Measurements from ENCODE around the gene HYI. TPM values are rescaled to one million over a fixed set of nuclear protein-coding genes. Genes with fewer than 3 reads are reported as not detected.
A peak's percentile ranks its signal among the peaks of the same experiment; 100 is the strongest.

The HYI gene
- total and polyA plus RNA-seq, 2 of the 8 experiments (the other 6 are each of a cell fraction or from before 2014, with no cell fraction given), result 14.4 to 17.7 TPM

DNA sequence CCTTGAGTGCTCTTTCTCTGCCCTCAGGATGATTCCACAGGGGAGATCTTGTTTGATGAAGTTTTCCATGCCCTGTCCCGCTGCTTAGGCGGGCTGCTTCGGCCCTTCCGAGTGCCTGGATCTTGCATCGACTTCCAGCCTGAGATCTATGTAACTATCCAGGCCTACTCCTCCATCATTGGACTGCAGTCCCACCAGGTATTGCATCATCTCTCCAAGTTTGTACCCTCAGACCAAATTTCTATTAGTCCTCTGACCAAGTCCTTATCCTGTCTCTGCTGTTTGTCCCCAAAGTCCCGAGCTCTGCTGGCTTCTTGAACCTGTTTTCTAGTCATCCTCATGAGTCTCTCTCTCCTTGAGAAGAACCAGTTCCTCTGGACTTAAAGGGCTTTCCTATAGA lies 49.4 kb downstream of the HYI start:
- no peaks in the 10 kb centered on the region for H3K27me3 ChIP-seq (replicated peaks in 1 of 4; ENCODE audit: control insufficient read depth in 3 of 4, extremely low read depth in 1 of 4, insufficient read depth in 3 of 4, low read length in 3 of 4)
- no peak overlapping the region for H4K8ac ChIP-seq (ENCODE audit: extremely low read depth, insufficient read depth, low read length)
- POLR2A ChIA-PET (ENCODE audit: partially characterized antibody), result interaction anchor here (1.8 kb wide), 1 partner anchor 11 kb away, joined by 6 read pairs; no protein-coding TSS in a partner anchor
- H3K56ac ChIP-seq (replicated peaks; ENCODE audit: insufficient read length, low read depth, low read length), result no peak overlapping the region
- H3K4ac ChIP-seq (replicated peaks; ENCODE audit: insufficient read length, low read depth, low read length), result no peak overlapping the region
- no peak overlapping the region for H3K23ac ChIP-seq (ENCODE audit: insufficient read length)
- H3K18ac ChIP-seq (ENCODE audit: extremely low read depth, low read length), result no peak overlapping the region
- no peaks in the 10 kb centered on the region for H3K23me2 ChIP-seq (ENCODE audit: low read depth, low read length)
- H4K91ac ChIP-seq (replicated peaks; ENCODE audit: insufficient read length, low read length), result no peak overlapping the region
- no peak overlapping the region for H3K9ac ChIP-seq (replicated peaks in 1 of 4; ENCODE audit: extremely low read depth in 1 of 4, low read depth in 3 of 4, low read length in 3 of 4)
- no peak overlapping the region for H3K27ac ChIP-seq (ENCODE audit: low read depth, low read length)
- no peak overlapping the region for H4K5ac ChIP-seq (ENCODE audit: insufficient read length, low read depth, low read length)
- no peak overlapping the region for H3K4me2 ChIP-seq (ENCODE audit: insufficient read depth in 1 of 2, low read depth in 2 of 2, low read length in 2 of 2)
- peaks cover 0 to 19% (median 4%) of the 10 kb centered on the region in 4 experiments; a peak in 4 of 8 replicates for H3K36me3 ChIP-seq (ENCODE audit: control insufficient read depth in 2 of 4, insufficient read depth in 4 of 4, low read length in 3 of 4)
- CTCF ChIA-PET (ENCODE audit: partially characterized antibody), result interaction anchor here (1.3 to 3.0 kb wide), 2 partner anchors 10 to 26 kb away, joined by 3 to 9 read pairs; no protein-coding TSS in a partner anchor
- no peak overlapping the region for H2AFZ ChIP-seq (ENCODE audit: low read length)
- TF ChIP-seq RAD21 (IDR thresholded peaks at IDR 0.05 in 1 of 2, conservative IDR thresholded peaks at IDR 0.05 in 1 of 2; ENCODE audit: low read depth in 2 of 2, low read length in 2 of 2) (no peak), CEBPB (IDR thresholded peaks at IDR 0.05; ENCODE audit: low read depth, low read length) (0 out of 2 replicates have a peak, but pooled peaks have one; percentile 4)
- H2BK12ac ChIP-seq (ENCODE audit: low read depth, low read length), result no peak overlapping the region
- DNase-seq (ENCODE audit: low read depth in 1 of 2, low spot score in 2 of 2), result no peak
- no peak overlapping the region for H2AK5ac ChIP-seq (ENCODE audit: low read depth, low read length)
- H3K14ac ChIP-seq (ENCODE audit: insufficient read length), result no peak overlapping the region
- no peak overlapping the region for H2BK15ac ChIP-seq (ENCODE audit: low read length)
- H3K4me1 ChIP-seq (replicated peaks in 1 of 4; ENCODE audit: control insufficient read depth in 3 of 4, insufficient read depth in 4 of 4, low read length in 3 of 4), result no peaks in the 10 kb centered on the region
- H3K9me3 ChIP-seq (ENCODE audit: insufficient read depth in 2 of 2, low read depth in 1 of 2, low read length in 1 of 2), result no peaks in the 10 kb centered on the region
- 88% methylated on average over 6 of the region's 6 CpGs; no CpG with 5 or more reads in 1 of the 2 experiments for WGBS, 2 experiments (ENCODE audit: extremely low coverage in 1 of 2, insufficient coverage in 1 of 2, insufficient read length in 1 of 2, insufficient replicate concordance in 2 of 2, low coverage in 1 of 2, low lambda C conversion rate in 2 of 2, missing lambda C conversion rate in 1 of 2)
- no peaks in the 10 kb centered on the region for H4K20me1 ChIP-seq (replicated peaks in 1 of 2; ENCODE audit: control insufficient read depth in 1 of 2, insufficient read depth in 2 of 2, low read length in 2 of 2)
- no peak overlapping the region; the same call in 1 of the 2 replicates for H2BK5ac ChIP-seq (ENCODE audit: low read depth, low read length)
- H3K79me2 ChIP-seq (ENCODE audit: control insufficient read depth in 1 of 2, insufficient read depth in 2 of 2, low read length in 2 of 2), result no peaks in the 10 kb centered on the region
- H2BK20ac ChIP-seq (ENCODE audit: low read length), result no peak overlapping the region
- no peak overlapping the region for H2BK120ac ChIP-seq (replicated peaks; ENCODE audit: low read depth, low read length)
- no peaks in the 10 kb centered on the region for H3K79me1 ChIP-seq (ENCODE audit: low read depth, low read length)
- no peak for FAIRE-seq
- H3K4me3 ChIP-seq (ENCODE audit: extremely low read depth in 1 of 4, insufficient read depth in 2 of 4, low read depth in 3 of 4, low read length in 4 of 4), result no peak overlapping the region
